Epithelial cell of esophagus (primary cell): Measurements from ENCODE around the gene HNRNPF.
A peak's percentile ranks its signal among the peaks of the same experiment; 100 is the strongest.
"Not testable (repeated sequence)": the region's sequence is repeated elsewhere in the genome, so short reads cannot be mapped to it uniquely, and the experiment has no call there.

Experiments used
- DNase-seq: peaks from one replicate; pipeline ENCODE4 v3.0.0; 2010; ENCODE audit warnings: low read depth
- H3K4me3 ChIP-seq: 2 replicates; pipeline ENCODE4 v1.5.1; 2011; ENCODE audit warnings: mild to moderate bottlenecking, low read length, control low read depth
- CTCF ChIP-seq: IDR thresholded peaks from 2 replicates; pipeline ENCODE4 v1.5.1; 2011; ENCODE audit warnings: low read depth, mild to moderate bottlenecking, low read length, control low read depth, inconsistent platforms; ENCODE audit not compliant: insufficient read depth; ENCODE audit errors: missing control alignments

Gene HNRNPF

GRCh38 chr10:43339136-43339535 lies 69.8 kb downstream of the HNRNPF start:
- no peak overlapping the region for H3K4me3 ChIP-seq
- DNase-seq, result no peak
- TF ChIP-seq CTCF, result no peak

GRCh38 chr10:43338117-43338516 lies 70.9 kb downstream of the HNRNPF start:
- no peak for DNase-seq
- no peak for TF ChIP-seq CTCF
- no peak overlapping the region for H3K4me3 ChIP-seq

- H3K4me3 ChIP-seq, DNase-seq: not testable (repeated sequence)
These were observed 71.5 kb downstream of the HNRNPF start for GRCh38 chr10:43337536-43337935.

GRCh38 chr10:43336641-43337318 lies 72.2 kb downstream of the HNRNPF start:
- H3K4me3 ChIP-seq, result no peak overlapping the region
- peak; percentile 21 for DNase-seq
- TF ChIP-seq CTCF, result no peak

- no peak for TF ChIP-seq CTCF
- no peak overlapping the region for H3K4me3 ChIP-seq
- no peak for DNase-seq
These were observed 72.9 kb downstream of the HNRNPF start for GRCh38 chr10:43336061-43336460.
